GM18870 (cell line): ENCODE data around the gene B9D2.

ENCODE experiments used
- ATAC-seq: cut with Tn5 transposase; IDR thresholded peaks from one replicate; pipeline ENCODE4 v1.9.1; 2021; ENCODE audit warnings: moderate library complexity; ENCODE audit not compliant: unreplicated experiment

The B9D2 gene

DNA sequence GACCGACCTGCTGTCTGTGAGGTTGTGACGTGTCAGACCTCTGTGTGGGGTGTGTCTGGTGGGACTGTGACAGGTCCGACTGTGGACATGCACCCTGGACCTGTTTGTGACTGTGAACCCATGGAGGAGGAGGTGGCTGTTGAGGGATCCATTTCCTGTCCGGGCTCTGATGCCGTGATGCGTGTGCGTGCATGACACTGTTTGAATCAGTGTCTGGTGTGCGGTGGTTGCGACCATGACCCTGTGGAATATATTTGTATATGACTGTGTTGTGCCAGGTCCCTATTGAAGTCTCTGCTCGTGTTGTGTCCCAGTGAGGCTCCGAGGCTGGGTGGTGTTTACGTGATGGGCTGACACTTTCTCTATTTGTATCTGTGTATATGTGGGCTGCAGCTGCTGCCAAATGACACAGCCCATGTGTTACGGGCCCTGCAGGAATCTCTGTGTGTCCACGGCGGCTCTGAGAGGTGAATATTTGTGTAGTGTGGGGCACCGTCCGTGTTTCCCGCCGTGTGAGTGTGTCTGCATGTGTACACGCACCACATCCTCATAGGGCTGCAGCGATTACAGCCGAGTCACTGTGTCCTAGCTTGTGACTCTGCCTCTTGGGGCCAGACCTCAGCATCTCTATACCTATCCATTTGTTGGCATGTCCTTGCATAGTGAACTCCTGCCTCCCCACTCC, 35.6 kb downstream of the B9D2 start:
- no peak for ATAC-seq

DNA sequence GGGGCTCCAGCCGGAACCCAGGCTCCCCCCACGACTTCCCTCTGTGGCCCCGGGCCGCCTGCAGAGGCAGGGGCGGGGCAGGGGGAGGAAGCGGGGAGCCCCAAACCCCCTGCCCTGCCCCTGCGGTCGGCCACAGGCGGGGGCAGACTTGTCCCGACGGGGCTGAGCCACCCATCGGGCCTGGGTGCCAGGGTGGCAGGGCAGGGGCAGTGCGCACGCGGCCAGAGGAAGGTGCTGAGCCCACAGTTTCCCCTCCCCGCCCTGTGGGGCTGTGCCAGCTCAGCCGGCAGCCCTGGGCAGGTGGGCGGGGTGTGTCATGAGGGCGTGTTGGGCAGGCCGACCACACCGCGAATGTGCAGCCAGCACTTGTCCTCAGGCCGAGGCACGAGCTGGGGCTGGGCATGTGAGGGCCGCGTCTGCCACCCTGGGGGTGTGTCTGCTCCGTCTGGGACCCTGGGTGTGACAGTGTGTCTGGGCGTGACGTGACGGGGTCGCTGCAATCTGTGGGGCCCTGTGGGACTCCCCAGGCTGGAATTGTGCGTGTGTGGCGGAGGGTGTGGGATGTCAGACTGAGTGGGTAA, 36.3 kb downstream of the B9D2 start:
- ATAC-seq: no peak

DNA sequence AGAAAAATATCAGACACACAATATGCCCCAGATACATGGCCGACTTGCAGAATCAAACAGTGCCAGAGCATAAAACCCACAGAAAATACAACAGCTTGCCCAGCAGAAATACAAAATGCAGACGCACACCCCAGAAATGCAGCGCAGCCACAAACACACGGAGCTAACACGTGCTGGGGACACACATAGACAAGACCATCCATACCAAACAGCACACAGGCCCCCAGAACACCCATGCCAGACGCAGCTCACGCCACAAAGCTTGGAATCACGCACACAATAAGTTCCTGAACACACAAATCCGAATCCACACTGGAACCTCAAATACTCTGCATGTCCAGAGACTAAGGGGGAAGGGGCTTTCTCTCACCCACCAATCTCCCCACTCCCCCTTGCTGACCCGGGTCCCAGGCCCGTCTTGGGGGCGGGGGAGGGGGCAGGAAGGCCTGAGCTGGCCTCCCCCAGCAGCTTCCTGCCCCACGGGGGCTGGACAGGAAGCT, 36.8 kb downstream of the B9D2 start:
- no peak for ATAC-seq

DNA sequence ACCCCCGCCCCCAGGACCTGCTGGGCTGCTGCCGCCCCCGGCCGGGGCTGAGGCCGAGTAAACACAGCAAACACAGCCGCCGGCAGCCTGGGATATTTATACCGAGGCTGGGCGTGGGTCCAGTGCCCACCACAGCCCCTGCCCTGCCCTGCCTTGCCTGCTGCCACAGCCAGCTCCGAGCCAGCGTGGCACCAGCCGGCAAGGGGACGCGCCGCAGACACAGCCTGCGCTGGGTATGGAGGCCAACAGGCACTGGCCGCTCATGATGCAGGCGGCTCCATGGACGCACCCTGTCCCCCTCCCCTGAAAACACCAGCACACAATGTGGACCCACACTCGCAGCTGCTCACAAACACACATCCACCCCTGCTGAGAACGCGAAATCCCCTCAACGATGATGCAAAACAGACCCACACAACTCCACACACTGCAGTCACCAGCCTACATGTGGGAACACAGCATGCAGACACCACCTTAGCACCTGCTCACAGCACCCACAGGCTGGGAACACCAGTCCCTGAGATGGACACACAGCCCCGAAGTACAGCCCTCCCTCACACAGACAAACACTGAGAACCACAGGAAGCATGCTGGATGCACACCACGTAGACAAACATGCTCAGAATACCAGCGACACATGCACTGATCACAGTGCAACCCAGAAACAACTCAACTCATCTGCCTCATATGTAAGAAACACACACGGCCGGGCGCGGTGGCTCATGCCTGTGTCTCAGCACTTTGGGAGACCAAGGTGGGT, 37.8 kb downstream of the B9D2 start:
- ATAC-seq: no peak

DNA sequence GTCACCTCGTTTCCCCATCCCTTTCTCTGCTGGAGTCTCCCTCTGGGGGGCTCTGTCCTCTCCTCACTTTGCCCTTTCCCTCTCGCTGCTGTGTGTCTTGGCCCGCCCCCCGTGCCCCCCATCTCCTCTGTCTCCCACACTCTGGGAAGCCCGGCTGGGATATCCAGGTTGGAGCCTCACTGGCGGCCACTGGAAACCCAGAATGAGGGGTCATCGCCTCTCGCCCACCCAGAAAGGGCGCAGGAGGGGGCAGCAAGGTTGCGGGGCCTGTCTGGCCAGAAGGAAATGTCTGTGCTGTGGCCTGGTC, 38.4 kb downstream of the B9D2 start:
- no peak for ATAC-seq

DNA sequence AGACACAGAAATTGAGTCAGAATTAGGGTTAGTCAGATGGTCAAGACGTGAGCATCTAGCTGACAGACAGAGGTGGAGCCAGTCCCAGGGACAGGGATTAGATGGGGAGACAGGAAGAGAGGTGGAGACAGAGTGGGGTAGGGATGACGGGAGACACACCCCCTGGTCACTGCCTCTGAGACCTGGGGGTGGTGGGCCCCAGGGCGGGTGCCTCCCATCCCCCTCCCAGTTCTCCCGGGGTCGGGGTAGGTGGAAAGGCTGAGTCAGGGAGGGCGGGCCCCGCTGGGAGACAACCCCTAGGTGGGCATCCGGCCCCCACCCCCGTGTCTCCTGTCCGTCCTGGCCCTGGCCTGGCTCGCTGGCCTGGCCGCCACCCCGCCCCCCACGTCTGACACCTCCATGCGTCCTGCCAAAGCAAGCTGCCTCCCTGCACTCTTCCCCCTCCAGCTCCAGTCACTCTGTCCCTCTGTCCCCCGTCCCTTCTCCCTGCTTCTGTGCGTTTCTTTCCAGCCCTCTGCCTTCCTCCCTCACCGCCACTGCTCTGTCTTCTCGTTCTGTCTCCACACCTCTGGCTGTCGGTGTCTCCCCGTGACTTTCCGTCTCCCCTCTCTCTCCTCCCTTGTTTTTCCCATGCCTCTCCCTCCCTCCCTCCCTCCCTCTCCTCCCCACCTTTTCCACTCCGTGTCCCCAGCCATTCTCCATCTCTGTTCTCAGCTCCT, 38.9 kb downstream of the B9D2 start:
- no peak for ATAC-seq

DNA sequence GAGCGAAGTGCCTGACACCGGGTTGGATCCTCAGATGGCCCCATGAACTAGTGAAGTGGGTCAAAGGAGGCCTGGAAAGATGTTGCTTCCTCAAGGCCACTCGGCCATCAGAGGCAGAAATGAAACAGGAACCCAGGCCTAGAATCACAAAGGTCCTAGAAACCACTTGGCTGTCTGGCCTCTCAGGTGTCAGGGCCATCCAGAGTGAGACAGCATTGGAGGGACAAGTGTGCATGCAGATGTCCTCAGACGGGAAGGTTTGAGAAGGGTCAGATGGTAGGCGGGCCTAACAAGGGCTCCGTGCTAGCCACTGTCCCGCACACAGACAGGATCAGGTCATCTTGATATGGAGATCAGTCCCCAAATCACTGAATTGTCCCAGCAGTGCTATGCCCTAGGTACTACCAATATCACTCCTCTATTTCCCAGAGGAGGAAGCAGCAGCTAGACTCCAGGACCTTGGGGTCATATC, 39.7 kb downstream of the B9D2 start:
- no peak for ATAC-seq

DNA sequence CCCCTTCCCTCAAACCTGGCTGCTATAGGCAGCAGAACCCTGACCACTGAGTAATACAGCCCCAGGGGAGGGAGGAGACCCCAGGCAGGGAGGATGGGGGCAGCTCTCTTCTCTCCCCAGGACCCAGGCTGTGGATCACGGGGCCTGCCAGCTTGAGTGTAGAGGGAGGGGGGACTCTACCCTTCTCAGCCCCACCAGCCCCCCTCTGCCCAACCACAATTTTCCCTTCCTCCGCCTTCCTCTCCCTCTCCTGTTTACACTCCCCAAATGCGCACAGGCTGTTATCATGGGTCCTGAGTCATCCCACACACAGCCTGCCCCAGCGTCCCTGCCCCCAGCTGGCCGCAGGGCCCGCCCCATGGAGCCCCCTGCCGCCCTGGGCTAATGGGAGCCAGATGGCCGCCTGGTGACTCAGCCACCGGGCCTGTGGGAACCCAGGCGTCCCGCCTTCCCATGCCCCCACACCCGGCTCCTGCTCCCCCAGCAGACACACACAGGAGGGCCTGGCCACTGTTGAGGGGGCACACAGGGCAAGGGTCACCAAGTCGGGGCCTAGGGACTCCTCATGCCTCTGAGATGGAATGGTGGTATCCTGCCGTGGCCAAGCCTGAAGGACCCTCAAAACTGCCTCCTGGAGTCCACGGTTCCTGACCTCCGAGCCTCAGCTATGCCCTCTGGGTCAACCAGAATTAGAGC, 40.4 kb downstream of the B9D2 start:
- no peak for ATAC-seq

DNA sequence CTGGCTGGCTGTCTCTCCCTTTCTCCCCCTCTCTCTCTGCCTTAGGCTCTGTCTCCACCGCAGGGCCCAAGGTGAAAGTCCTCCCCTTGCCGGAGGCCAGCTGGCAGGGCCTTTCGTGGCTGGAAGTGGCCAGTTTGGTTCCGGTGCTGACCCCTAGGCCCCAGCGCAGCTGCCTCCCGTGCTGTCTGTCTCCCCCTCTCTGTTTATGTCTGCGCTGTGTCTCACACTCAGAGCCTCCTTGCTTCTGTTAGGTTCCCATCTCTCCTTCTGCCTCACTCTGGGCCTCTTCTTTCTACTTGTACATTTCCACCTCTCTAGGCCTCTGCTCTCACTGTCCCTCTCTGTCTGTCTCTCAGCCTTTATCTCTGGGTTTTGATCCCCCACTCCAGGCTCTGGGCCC, 40.9 kb downstream of the B9D2 start:
- ATAC-seq: no peak

DNA sequence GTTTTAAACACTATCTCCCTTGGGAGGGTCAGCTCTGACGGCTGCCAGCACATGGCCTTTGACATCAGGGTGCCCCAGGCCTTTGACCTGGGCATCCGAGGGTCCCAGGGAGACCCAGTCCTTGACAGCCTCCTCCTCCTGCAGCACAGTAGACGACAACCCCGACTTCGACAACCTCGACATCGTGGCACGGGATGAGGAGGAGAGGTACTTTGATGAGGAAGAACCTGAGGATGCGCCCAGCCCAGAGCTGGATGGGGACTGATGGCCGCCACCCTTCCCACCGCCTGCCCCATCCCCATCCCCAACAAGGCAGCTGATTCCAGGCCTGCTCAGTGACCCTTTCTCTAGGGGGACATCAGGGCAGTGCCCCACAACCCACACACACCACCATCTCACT, 41.5 kb downstream of the B9D2 start:
- ATAC-seq: no peak

DNA sequence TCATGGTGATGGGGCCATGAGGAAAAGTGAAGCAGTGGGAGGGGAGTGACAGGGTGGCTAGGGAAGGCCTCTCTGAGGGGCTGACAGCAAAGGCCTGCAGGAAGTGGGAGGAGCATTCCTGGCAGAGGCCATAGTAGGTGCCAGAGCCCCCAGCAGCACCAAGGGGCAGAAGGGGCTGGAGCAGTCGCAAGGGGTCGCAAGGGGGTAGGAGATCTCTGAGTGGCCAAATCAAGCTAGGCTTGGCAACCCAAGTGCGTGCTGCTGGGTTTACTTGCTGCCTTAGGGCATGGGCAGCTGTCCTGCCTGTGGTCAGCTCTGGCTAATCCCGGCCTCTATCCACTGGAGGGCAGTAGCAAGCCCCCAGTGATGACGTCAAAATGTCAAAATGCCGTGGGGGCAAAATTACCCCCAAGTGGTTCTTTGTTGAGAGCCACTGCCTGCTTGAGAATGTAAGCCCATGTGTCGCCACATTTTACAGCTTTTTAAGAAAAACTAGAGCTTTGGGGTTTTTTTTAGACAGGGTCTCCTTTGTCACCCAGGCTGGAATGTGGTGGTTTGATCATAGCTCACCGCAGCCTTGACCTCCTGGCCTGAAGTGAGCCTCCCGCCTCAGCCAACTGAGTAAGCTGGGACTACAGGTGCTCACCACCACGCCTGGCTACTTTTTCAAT, 42.2 kb downstream of the B9D2 start:
- no peak for ATAC-seq

DNA sequence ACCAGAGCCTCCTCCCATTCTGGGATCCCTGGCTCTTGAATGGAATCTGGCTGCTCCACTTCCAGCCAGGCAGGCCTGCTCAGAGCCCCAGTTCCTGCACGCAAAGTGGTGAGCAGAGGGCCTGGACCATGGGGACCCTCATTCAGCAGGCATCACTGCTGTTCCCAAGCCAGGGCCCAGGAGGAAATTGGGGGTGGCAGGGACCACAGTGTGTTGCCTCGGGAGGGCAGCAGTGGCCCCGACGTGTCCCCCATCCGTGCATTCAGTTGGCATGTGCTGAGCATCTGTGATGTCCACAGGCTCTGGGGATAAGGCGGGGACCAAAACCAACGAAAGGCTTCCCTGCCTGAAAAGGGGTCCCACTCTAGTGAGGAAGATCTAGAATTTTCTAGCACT, 42.7 kb downstream of the B9D2 start:
- ATAC-seq: no peak

DNA sequence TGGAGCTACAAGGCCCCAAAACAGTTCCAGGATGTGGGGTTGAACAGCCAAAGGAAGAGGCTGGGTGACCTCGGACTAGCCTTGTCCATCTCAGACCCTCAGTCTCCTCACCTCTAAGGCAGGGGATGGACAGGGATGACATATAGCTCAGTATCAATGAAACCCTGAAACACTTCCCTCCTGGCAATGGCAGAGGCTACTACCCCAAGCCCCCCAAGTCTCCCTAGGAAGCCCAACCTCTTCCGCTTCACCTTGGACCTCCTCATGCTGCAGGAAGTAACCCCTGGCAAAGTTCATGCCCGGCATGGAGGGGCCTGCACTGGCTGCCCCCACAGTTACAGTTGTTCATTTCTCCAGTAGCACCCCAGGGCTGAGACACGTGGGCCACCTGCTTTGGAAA, 43.4 kb downstream of the B9D2 start:
- ATAC-seq: no peak

DNA sequence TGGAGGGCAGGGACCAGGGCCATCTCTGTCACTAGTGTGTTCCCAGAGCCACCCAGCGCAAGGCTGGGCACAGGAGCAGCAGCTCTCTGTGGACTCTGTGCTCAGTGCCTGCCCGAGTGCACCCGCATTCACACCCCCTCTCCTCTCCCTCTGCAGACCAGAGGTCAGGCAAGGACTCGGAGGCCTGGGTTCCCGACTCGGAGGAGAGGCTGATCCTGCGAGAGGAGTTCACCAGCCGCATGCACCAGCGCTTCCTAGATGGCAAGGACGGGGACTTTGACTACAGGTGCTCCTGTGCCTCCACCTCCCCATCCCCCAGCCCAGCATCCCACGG, 43.8 kb downstream of the B9D2 start:
- ATAC-seq: no peak

DNA sequence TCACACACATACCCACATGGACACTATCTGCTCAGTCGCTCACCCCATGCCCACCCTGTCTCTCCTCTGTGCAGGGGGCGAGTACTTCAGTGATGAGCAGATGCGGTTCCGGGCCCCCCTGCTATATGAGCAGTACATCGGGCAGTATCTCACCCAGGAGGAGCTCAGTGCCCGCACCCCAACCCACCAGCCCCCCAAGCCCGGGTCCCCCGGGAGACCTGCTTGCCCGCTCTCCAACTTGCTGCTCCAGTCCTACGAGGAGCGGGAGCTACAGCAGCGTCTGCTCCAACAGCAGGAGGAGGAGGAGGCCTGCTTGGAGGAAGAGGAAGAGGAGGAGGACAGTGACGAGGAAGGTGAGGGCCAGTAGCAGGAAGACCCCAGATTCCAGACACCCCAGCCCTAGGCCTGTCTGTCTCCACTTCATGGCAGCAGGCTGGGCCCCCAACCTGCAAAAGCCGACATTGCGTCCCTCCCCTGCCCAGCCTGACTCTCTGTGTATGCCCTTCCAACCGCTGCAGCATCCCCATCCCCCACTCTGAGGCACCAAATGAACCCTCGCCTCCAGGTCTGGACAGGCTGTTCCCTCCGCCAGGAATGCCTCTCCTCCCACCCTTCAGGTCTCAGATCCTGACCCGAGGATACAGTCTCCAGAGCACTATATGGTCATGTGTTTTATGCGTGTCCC, 44.3 kb downstream of the B9D2 start:
- ATAC-seq: no peak

DNA sequence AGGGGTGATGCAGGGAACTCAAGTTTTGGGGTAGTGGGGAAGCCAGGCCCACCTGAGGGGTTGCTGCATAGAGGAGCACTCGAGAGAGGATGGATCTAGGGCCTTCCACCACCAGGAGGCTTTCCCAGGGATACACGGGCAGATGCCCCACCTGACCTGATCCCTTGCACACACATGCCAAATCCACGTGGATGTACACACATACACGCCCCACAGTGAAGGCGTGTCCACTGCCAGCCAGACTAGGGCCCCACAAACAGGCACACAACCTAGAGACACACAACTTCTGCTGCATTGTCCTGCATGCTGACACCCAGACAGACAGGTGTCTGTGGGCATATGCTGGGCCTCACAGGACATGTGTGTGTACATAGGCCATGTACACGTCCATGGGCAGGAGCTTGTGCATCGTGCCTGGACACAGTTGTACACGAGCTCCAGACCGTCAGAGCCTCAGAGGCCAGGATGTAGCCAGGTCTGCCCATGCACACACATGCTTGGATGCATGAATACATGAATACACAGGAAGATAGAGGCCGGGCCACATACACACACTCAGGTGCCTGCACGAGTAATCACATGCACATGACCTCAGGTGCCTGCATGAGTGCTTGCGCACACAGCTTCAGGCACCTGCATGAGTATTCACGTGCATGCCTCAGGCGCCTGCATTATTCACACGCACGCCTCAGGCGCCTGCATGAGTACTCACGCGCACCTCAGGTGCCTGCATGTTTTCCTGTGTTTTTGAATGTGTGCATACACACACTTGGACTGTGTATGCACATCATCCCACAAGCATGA, 45.1 kb downstream of the B9D2 start:
- no peak for ATAC-seq

DNA sequence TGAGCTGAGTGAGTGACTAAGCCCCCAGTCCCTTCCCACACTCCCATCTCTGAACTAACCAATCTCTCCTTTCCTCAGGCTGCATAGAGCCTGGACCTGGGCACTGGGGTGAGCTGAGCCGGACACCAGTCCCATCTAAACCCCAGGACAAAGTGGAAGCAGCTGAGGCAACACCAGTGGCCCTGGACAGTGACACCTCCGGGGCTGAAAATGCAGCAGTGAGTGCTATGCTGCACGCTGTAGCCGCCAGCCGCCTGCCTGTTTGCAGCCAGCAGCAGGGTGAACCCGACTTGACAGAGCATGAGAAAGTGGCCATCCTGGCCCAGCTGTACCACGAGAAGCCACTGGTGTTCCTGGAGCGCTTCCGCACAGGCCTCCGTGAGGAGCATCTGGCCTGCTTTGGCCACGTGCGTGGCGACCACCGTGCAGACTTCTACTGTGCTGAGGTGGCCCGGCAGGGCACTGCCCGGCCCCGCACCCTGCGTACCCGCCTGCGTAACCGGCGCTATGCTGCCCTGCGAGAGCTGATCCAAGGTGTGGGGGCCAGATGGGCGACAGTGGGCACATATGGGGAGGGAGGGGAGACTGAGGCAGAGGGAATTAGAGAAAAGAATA, 47.5 kb downstream of the B9D2 start:
- ATAC-seq: no peak

DNA sequence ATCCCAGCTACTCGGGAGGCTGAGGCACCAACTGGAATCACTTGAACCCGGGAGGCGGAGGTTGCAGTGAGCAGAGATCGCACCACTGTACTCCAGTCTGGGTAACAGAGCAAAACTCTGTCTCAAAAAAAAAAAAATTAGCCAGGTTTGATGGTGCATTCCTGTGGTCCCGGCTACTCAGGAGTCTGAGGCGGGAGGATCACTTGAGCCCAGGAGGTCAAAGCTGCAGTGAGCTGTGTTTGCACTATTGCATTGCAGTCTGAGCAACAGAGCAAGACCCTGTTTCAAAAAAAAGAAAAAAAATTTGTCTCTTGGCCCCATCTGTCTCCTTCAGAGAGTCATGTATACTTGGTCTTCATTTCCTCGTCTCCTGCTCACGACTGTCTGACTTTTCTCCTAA, 52.3 kb downstream of the B9D2 start:
- no peak for ATAC-seq

DNA sequence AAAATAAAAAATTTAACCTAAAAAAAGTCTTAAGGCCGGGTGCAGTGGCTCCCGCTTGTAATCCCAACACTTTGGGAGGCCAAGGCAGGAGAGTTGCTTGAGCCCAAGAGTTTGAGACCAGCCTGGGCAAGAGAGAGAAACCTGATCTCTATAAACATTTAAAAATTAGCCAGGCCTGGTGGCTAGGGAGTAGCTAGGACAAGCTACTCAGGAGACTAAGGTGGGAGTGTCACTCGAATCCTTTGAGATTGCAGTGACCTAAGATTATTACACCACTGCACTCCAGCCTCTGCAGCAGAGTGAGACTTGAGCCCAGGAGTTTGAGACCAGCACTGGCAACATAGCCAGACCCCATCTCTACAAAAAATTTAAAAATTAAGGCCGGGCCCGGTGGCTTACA, 52.9 kb downstream of the B9D2 start:
- ATAC-seq: no peak
